C4-2B (cell line): ENCODE measurements around the gene TMEM163.

Experiments used
- CTCF ChIP-seq: fragments of 450-650 bp; conservative IDR thresholded peaks from 2 replicates; pipeline ENCODE4 v1.5.1; 2017; ENCODE audit warnings: mild to moderate bottlenecking
- ZFX ChIP-seq: fragments of 450-650 bp; IDR thresholded peaks from 2 replicates; pipeline ENCODE4 v1.6.1; 2017

GRCh38 chr2:134660626-134661402, 58.0 kb downstream of the TMEM163 start:
- TF ChIP-seq CTCF (no peak), ZFX (no peak)
